ENCODE measurements around the gene SLC22A3.
"Not testable (repeated sequence)": the region's sequence is repeated elsewhere in the genome, so short reads cannot be mapped to it uniquely, and the experiment has no call there.

SLC22A3 gene

GRCh38 chr6:160375561-160375949 lies 27.4 kb downstream of the SLC22A3 start:
- DNase-seq = no peak

GRCh38 chr6:160376445-160376844 lies 28.3 kb downstream of the SLC22A3 start:
- DNase-seq = no peak

- no peak for DNase-seq
Measured at GRCh38 chr6:160378218-160378617, 30.0 kb downstream of the SLC22A3 start.

- DNase-seq = no peak
Measured at GRCh38 chr6:160378882-160379281, 30.7 kb downstream of the SLC22A3 start.

GRCh38 chr6:160379466-160379865 lies 31.3 kb downstream of the SLC22A3 start:
- DNase-seq = no peak

GRCh38 chr6:160382946-160383345 lies 34.8 kb downstream of the SLC22A3 start:
- no peak for DNase-seq

- no peak for DNase-seq
Measured at GRCh38 chr6:160386869-160387530, 38.8 kb downstream of the SLC22A3 start.

GRCh38 chr6:160387916-160388643 lies 39.9 kb downstream of the SLC22A3 start:
- DNase-seq = no peak

GRCh38 chr6:160388922-160389321 lies 40.7 kb downstream of the SLC22A3 start:
- no peak for DNase-seq

GRCh38 chr6:160391419-160392116 lies 43.4 kb downstream of the SLC22A3 start:
- no peak for DNase-seq

GRCh38 chr6:160393442-160393841 lies 45.3 kb downstream of the SLC22A3 start:
- not testable (repeated sequence) for DNase-seq

GRCh38 chr6:160393891-160394653 lies 45.9 kb downstream of the SLC22A3 start:
- no peak for DNase-seq

- DNase-seq = no peak
Measured at GRCh38 chr6:160394654-160395035, 46.5 kb downstream of the SLC22A3 start.

GRCh38 chr6:160395187-160395586 lies 47.0 kb downstream of the SLC22A3 start:
- DNase-seq = no peak

- DNase-seq = no peak
Measured at GRCh38 chr6:160396292-160396691, 48.1 kb downstream of the SLC22A3 start.

GRCh38 chr6:160398674-160399271 lies 50.6 kb downstream of the SLC22A3 start:
- DNase-seq = no peak

- no peak for DNase-seq
Measured at GRCh38 chr6:160400446-160400845, 52.3 kb downstream of the SLC22A3 start.

GRCh38 chr6:160408528-160408927 lies 60.4 kb downstream of the SLC22A3 start:
- DNase-seq = no peak

- DNase-seq = no peak
Measured at GRCh38 chr6:160412993-160413392, 64.8 kb downstream of the SLC22A3 start.

- no peak for DNase-seq
Measured at GRCh38 chr6:160417146-160417545, 69.0 kb downstream of the SLC22A3 start.

- no peak for DNase-seq
Measured at GRCh38 chr6:160417550-160417949, 69.4 kb downstream of the SLC22A3 start.

- no peak for DNase-seq
Measured at GRCh38 chr6:160418370-160418769, 70.2 kb downstream of the SLC22A3 start.

- DNase-seq = no peak
Measured at GRCh38 chr6:160419488-160419887, 71.3 kb downstream of the SLC22A3 start.
